H1 (cell line): ENCODE data around the gene HS3ST1.

ENCODE experiments used
- EP300 ChIP-seq, 2 experiments: IDR thresholded peaks; 1 replicate in 1 of 2; 2 replicates in 1 of 2; pipeline ENCODE4 v1.6.1; 2011 to 2012; ENCODE audit warnings: low read depth in 2 of 2, low read length in 2 of 2, mild to moderate bottlenecking in 2 of 2, borderline replicate concordance in 1 of 2, inconsistent platforms in 1 of 2, moderate library complexity in 1 of 2
- MAFK ChIP-seq: IDR thresholded peaks from 2 replicates; pipeline ENCODE4 v1.6.1; 2012; ENCODE audit warnings: low read depth, mild to moderate bottlenecking, improper control_type of control experiment, low read length
- NRF1 ChIP-seq: IDR thresholded peaks from 2 replicates; pipeline ENCODE4 v1.6.1; 2011; ENCODE audit warnings: mild to moderate bottlenecking, low read depth, low read length, improper control_type of control experiment
- POLR2A ChIP-seq, 2 experiments: IDR thresholded peaks; 1 replicate in 1 of 2; 2 replicates in 1 of 2; pipeline ENCODE4 v1.6.1; 2011; ENCODE audit warnings: low read depth in 2 of 2, low read length in 2 of 2, mild to moderate bottlenecking in 2 of 2; ENCODE audit errors: control extremely low read depth in 1 of 2
- RXRA ChIP-seq: IDR thresholded peaks from 2 replicates; pipeline ENCODE4 v1.6.1; 2011; ENCODE audit warnings: low read depth, mild to moderate bottlenecking, low read length, moderate library complexity; ENCODE audit not compliant: insufficient read depth
- TF ChIP-seq, protein P1 (sequence below), 3 experiments: IDR thresholded peaks; 1 replicate in 2 of 3; 2 replicates in 1 of 3; pipeline versions ENCODE4 v1.5.1 to v1.6.1; 2011; ENCODE audit warnings: low read length in 3 of 3, mild to moderate bottlenecking in 3 of 3, inconsistent platforms in 2 of 3, low read depth in 1 of 3, moderate library complexity in 1 of 3; ENCODE audit not compliant: insufficient read depth in 1 of 3; ENCODE audit errors: control extremely low read depth in 1 of 3
- TF ChIP-seq, protein P2 (sequence below): IDR thresholded peaks from 2 replicates; pipeline ENCODE4 v1.6.1; 2012; ENCODE audit warnings: inconsistent platforms

DNA sequence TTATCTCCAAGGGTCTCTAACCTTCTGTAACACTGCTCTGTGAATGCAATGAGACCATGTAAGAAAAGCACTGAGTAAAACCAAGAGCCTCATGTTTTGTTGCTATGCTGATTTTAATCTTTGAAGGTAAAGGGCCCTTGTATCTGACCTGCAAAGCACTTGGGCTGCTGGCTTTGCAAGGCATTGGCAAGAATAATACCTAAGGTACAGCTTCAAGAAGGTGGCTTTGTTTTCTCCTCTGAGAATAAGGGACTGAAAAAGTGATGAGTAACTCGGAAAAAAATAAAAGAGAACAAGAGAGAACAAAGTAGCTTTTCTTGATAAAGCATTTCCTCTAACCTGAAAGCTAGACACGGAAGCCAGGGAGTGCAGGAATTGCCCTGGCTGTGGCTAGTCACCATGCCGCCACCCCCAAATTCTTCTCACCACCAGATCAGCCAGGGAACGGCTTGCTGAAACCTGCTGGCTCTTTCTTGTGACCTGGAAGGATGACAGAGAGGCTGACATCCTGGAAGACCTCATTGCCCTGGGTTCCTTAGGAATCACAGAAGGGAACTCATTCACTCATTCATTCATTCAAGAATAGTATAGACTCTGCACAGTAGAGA is 41.8 kb upstream of the HS3ST1 start:
- no peak for TF ChIP-seq NRF1
- TF ChIP-seq, protein P1, sequence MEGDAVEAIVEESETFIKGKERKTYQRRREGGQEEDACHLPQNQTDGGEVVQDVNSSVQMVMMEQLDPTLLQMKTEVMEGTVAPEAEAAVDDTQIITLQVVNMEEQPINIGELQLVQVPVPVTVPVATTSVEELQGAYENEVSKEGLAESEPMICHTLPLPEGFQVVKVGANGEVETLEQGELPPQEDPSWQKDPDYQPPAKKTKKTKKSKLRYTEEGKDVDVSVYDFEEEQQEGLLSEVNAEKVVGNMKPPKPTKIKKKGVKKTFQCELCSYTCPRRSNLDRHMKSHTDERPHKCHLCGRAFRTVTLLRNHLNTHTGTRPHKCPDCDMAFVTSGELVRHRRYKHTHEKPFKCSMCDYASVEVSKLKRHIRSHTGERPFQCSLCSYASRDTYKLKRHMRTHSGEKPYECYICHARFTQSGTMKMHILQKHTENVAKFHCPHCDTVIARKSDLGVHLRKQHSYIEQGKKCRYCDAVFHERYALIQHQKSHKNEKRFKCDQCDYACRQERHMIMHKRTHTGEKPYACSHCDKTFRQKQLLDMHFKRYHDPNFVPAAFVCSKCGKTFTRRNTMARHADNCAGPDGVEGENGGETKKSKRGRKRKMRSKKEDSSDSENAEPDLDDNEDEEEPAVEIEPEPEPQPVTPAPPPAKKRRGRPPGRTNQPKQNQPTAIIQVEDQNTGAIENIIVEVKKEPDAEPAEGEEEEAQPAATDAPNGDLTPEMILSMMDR (IDR thresholded peaks at IDR 0.05; ENCODE audit: control extremely low read depth in 1 of 3, insufficient read depth in 1 of 3, low read depth in 1 of 3, low read length in 3 of 3): no peak
- no peak for TF ChIP-seq POLR2A (IDR thresholded peaks at IDR 0.05; ENCODE audit: control extremely low read depth in 1 of 2, low read depth in 2 of 2, low read length in 2 of 2)
- TF ChIP-seq, protein P2, sequence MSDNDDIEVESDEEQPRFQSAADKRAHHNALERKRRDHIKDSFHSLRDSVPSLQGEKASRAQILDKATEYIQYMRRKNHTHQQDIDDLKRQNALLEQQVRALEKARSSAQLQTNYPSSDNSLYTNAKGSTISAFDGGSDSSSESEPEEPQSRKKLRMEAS: no peak
- no peak for TF ChIP-seq RXRA
- TF ChIP-seq EP300 (IDR thresholded peaks at IDR 0.05; ENCODE audit: borderline replicate concordance in 1 of 2, low read depth in 2 of 2, low read length in 2 of 2): no peak
- no peak for TF ChIP-seq MAFK
